ENCODE data around the gene MCM9. TPM values are rescaled to one million over a fixed set of nuclear protein-coding genes. Genes with fewer than 3 reads are reported as not detected.

The MCM9 gene
- total RNA-seq, 4 donors from 2014 or later: 17.3 to 38.8 (median 23.0) TPM

DNA sequence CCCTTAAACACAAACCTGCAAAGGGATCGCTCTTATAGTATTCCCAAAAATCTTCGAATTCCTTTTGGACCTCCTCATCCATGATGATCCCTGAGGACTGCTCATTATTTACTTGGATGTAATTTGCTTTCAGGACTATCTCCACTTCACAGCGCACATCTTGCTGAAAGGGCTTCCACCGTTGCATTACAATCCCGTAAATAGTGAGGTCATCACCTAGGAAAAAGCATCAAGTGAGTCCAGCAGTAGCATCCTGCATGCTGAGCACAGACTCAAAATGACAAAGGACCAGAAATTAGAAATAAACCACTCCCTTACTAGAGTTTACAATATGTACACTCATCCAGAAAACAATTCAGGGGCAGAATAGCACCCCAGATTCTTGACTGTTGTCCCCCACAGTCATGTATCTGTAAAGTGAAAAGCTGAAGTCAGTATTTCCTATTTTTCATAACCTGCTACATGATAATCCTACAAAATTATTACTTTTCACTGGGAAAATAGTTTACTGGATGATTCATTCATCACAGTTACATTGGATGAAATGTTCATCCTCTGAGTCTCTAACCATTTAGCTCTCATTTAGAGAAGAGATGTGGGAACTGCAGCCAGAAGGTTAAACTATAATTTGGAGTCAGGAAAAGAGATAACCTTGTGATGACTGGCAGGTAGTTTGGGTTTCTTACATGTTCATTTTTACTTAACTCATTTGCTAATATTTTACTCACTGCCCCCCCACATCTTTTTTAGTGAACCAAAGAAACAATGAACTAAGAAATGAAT is 17.2 kb downstream of the MCM9 start:
- DNase-seq: no peak
- H3K9me3 ChIP-seq: no peaks in the 10 kb centered on the region
- H3K4me1 ChIP-seq: no peaks in the 10 kb centered on the region
- no peaks in the 10 kb centered on the region for H3K27me3 ChIP-seq
- H3K27ac ChIP-seq: no peak overlapping the region
- TF ChIP-seq POLR2A (IDR thresholded peaks at IDR 0.05): no peak
- TF ChIP-seq, protein P1, sequence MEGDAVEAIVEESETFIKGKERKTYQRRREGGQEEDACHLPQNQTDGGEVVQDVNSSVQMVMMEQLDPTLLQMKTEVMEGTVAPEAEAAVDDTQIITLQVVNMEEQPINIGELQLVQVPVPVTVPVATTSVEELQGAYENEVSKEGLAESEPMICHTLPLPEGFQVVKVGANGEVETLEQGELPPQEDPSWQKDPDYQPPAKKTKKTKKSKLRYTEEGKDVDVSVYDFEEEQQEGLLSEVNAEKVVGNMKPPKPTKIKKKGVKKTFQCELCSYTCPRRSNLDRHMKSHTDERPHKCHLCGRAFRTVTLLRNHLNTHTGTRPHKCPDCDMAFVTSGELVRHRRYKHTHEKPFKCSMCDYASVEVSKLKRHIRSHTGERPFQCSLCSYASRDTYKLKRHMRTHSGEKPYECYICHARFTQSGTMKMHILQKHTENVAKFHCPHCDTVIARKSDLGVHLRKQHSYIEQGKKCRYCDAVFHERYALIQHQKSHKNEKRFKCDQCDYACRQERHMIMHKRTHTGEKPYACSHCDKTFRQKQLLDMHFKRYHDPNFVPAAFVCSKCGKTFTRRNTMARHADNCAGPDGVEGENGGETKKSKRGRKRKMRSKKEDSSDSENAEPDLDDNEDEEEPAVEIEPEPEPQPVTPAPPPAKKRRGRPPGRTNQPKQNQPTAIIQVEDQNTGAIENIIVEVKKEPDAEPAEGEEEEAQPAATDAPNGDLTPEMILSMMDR (IDR thresholded peaks at IDR 0.05): no peak
- H3K4me3 ChIP-seq: no peak overlapping the region
- peaks cover 0 to 76% (median 0%) of the 10 kb centered on the region in 3 donors for H3K36me3 ChIP-seq

- H3K4me1 ChIP-seq: no peaks in the 10 kb centered on the region
- H3K36me3 ChIP-seq: peaks cover 0 to 77% (median 0%) of the 10 kb centered on the region in 3 donors
- no peaks in the 10 kb centered on the region for H3K27me3 ChIP-seq
- H3K27ac ChIP-seq: no peak overlapping the region
- no peaks in the 10 kb centered on the region for H3K9me3 ChIP-seq
- no peak for DNase-seq
- TF ChIP-seq POLR2A (IDR thresholded peaks at IDR 0.05): no peak
- TF ChIP-seq, protein P1 (IDR thresholded peaks at IDR 0.05): no peak
- H3K4me3 ChIP-seq: no peak overlapping the region
Observed at GRCh38 chr6:118914598-118914997, 20.4 kb downstream of the MCM9 start.

DNA sequence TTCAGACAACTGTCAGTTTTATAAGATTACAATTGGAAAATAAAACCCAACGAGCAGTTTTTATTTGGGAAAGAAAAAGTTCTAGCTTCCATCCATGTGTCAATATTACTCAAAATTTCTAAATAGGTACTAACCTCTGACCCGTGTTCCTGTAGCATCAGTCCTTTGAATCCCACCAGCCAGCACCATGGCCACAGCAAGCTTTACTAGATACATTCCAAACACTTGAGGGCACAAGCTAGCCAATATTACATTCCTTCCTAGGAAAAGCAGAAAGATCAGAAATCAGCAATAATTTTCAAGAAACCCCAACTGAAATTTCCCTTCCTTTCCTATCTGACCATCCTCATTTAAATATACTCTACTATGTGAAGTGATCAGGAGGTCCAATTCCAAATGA is 21.8 kb downstream of the MCM9 start:
- TF ChIP-seq POLR2A (IDR thresholded peaks at IDR 0.05): no peak
- TF ChIP-seq, protein P1 (IDR thresholded peaks at IDR 0.05): no peak
- H3K36me3 ChIP-seq: peaks cover 0 to 84% (median 0%) of the 10 kb centered on the region in 3 donors

GRCh38 chr6:118912646-118913045 is 22.3 kb downstream of the MCM9 start:
- H3K4me3 ChIP-seq: no peak overlapping the region
- H3K27me3 ChIP-seq: no peaks in the 10 kb centered on the region
- H3K36me3 ChIP-seq: peaks cover 0 to 86% (median 0%) of the 10 kb centered on the region in 3 donors
- no peaks in the 10 kb centered on the region for H3K9me3 ChIP-seq
- DNase-seq: no peak
- no peak overlapping the region for H3K27ac ChIP-seq
- no peaks in the 10 kb centered on the region for H3K4me1 ChIP-seq
- TF ChIP-seq POLR2A (IDR thresholded peaks at IDR 0.05): no peak
- TF ChIP-seq, protein P1 (IDR thresholded peaks at IDR 0.05): no peak

More for the DNA sequence above, 21.8 kb downstream of the MCM9 start:
- DNase-seq: no peak
- Histone ChIP-seq H3K4me1 (no peaks in the 10 kb centered on the region), H3K27ac (no peak overlapping the region), H3K9me3 (no peaks in the 10 kb centered on the region), H3K4me3 (no peak overlapping the region), H3K27me3 (no peaks in the 10 kb centered on the region)

- DNase-seq: no peak
- Histone ChIP-seq H3K4me3 (no peak overlapping the region), H3K27me3 (no peaks in the 10 kb centered on the region), H3K9me3 (no peaks in the 10 kb centered on the region), H3K27ac (no peak overlapping the region), H3K4me1 (no peaks in the 10 kb centered on the region), H3K36me3 (peaks cover 0 to 91% (median 0%) of the 10 kb centered on the region in 3 donors)
- TF ChIP-seq, protein P1 (IDR thresholded peaks at IDR 0.05): no peak
- no peak for TF ChIP-seq POLR2A (IDR thresholded peaks at IDR 0.05)
Observed at GRCh38 chr6:118908441-118908840, 26.5 kb downstream of the MCM9 start.

All from Peyer's patch (tissue), 4 donors.